Measurements from ENCODE around the gene TMA16.

TMA16 gene

GRCh38 chr4:163540977-163541376 lies 46.5 kb downstream of the TMA16 start:
- no peaks in the 10 kb centered on the region for H3K9me3 ChIP-seq (ENCODE audit: control insufficient read depth, low read length)
- no peak overlapping the region for H2AK5ac ChIP-seq (ENCODE audit: low read length, severe bottlenecking)
- no peak overlapping the region for H2BK120ac ChIP-seq (ENCODE audit: low read depth, low read length)
- H3K27me3 ChIP-seq (ENCODE audit: control insufficient read depth in 1 of 2, insufficient read depth in 1 of 2, low read length in 2 of 2) = no peaks in the 10 kb centered on the region
- 59% methylated on average over 3 of the region's 3 CpGs for WGBS
- H3K9ac ChIP-seq (ENCODE audit: low read length) = peak overlapping the region; percentile 27
- H3K23ac ChIP-seq (ENCODE audit: low read length in 2 of 2) = no peak overlapping the region
- peaks cover 0 to 5% of the 10 kb centered on the region in 2 experiments for H3K36me3 ChIP-seq (ENCODE audit: control insufficient read depth in 1 of 2, insufficient read depth in 2 of 2, low read depth in 1 of 2, low read length in 2 of 2)
- peak overlapping the region in 1 of 2 experiments; percentile 48 for H3K18ac ChIP-seq (ENCODE audit: low read depth in 1 of 2, low read length in 2 of 2)
- H4K8ac ChIP-seq (ENCODE audit: low read length) = no peak overlapping the region
- H2BK12ac ChIP-seq (ENCODE audit: low read length in 2 of 2) = peak overlapping the region; percentile 23 to 31
- no peak overlapping the region for H2AFZ ChIP-seq (ENCODE audit: low read depth, low read length)
- no peak overlapping the region for H3K4me3 ChIP-seq (ENCODE audit: insufficient read depth in 1 of 2, low read depth in 1 of 2, low read length in 2 of 2)
- no peaks in the 10 kb centered on the region for H3K79me1 ChIP-seq (replicated peaks; ENCODE audit: low read length, poor library complexity, severe bottlenecking)
- no peak overlapping the region for H3K4me2 ChIP-seq (ENCODE audit: low read length, poor library complexity, severe bottlenecking)
- H3K4ac ChIP-seq (ENCODE audit: low read depth in 1 of 2, low read length in 2 of 2) = no peak overlapping the region
- H4K91ac ChIP-seq (ENCODE audit: low read length) = no peak overlapping the region
- H2BK5ac ChIP-seq (ENCODE audit: low read depth, low read length, poor library complexity, severe bottlenecking) = no peak overlapping the region
- DNase-seq = peak; percentile 73
- H3K27ac ChIP-seq (ENCODE audit: low read length, poor library complexity, severe bottlenecking) = peak overlapping the region; percentile 91
- H3K4me1 ChIP-seq (ENCODE audit: control insufficient read depth, insufficient read depth, low read depth, low read length) = peaks cover 5% of the 10 kb centered on the region
- H2BK15ac ChIP-seq (ENCODE audit: low read depth, poor library complexity, severe bottlenecking) = no peak overlapping the region
- H3K14ac ChIP-seq (ENCODE audit: low read length in 2 of 2) = no peak overlapping the region

- Histone ChIP-seq H4K8ac (ENCODE audit: low read length) (no peak overlapping the region), H2BK12ac (ENCODE audit: low read length in 2 of 2) (no peak overlapping the region), H3K4me2 (ENCODE audit: low read length, poor library complexity, severe bottlenecking) (no peak overlapping the region), H3K27me3 (ENCODE audit: control insufficient read depth in 1 of 2, insufficient read depth in 1 of 2, low read length in 2 of 2) (no peaks in the 10 kb centered on the region), H2BK120ac (ENCODE audit: low read depth, low read length) (no peak overlapping the region), H3K4me3 (ENCODE audit: insufficient read depth in 1 of 2, low read depth in 1 of 2, low read length in 2 of 2) (peak overlapping the region in 1 of 2 experiments; percentile 36), H3K4me1 (ENCODE audit: control insufficient read depth, insufficient read depth, low read depth, low read length) (peaks cover 5% of the 10 kb centered on the region), H3K4ac (ENCODE audit: low read depth in 1 of 2, low read length in 2 of 2) (no peak overlapping the region), H3K79me1 (replicated peaks; ENCODE audit: low read length, poor library complexity, severe bottlenecking) (no peaks in the 10 kb centered on the region), H4K91ac (ENCODE audit: low read length) (no peak overlapping the region), H3K36me3 (ENCODE audit: control insufficient read depth in 1 of 2, insufficient read depth in 2 of 2, low read depth in 1 of 2, low read length in 2 of 2) (peaks cover 0 to 3% of the 10 kb centered on the region in 2 experiments), H2AFZ (ENCODE audit: low read depth, low read length) (no peak overlapping the region), H2AK5ac (ENCODE audit: low read length, severe bottlenecking) (no peak overlapping the region), H3K23ac (ENCODE audit: low read length in 2 of 2) (no peak overlapping the region), H3K27ac (ENCODE audit: low read length, poor library complexity, severe bottlenecking) (peak overlapping the region; percentile 61), H3K18ac (ENCODE audit: low read depth in 1 of 2, low read length in 2 of 2) (no peak overlapping the region), H3K14ac (ENCODE audit: low read length in 2 of 2) (no peak overlapping the region), H2BK15ac (ENCODE audit: low read depth, poor library complexity, severe bottlenecking) (no peak overlapping the region), H2BK5ac (ENCODE audit: low read depth, low read length, poor library complexity, severe bottlenecking) (no peak overlapping the region), H3K9ac (ENCODE audit: low read length) (no peak overlapping the region), H3K9me3 (ENCODE audit: control insufficient read depth, low read length) (no peaks in the 10 kb centered on the region)
- 58% methylated on average over 3 of the region's 3 CpGs for WGBS
- peak; percentile 27 for DNase-seq
These were observed 47.8 kb downstream of the TMA16 start for GRCh38 chr4:163542275-163542674.

GRCh38 chr4:163544407-163545038 lies 50.0 kb downstream of the TMA16 start:
- Histone ChIP-seq H3K4ac (ENCODE audit: low read depth in 1 of 2, low read length in 2 of 2) (no peak overlapping the region), H3K4me3 (ENCODE audit: insufficient read depth in 1 of 2, low read depth in 1 of 2, low read length in 2 of 2) (peak overlapping the region in 1 of 2 experiments; percentile 77), H3K9me3 (ENCODE audit: control insufficient read depth, low read length) (no peaks in the 10 kb centered on the region), H2BK15ac (ENCODE audit: low read depth, poor library complexity, severe bottlenecking) (no peak overlapping the region), H3K79me1 (replicated peaks; ENCODE audit: low read length, poor library complexity, severe bottlenecking) (no peaks in the 10 kb centered on the region), H3K27ac (ENCODE audit: low read length, poor library complexity, severe bottlenecking) (no peak overlapping the region), H3K23ac (ENCODE audit: low read length in 2 of 2) (no peak overlapping the region), H3K14ac (ENCODE audit: low read length in 2 of 2) (no peak overlapping the region), H3K36me3 (ENCODE audit: control insufficient read depth in 1 of 2, insufficient read depth in 2 of 2, low read depth in 1 of 2, low read length in 2 of 2) (no peaks in the 10 kb centered on the region), H2AFZ (ENCODE audit: low read depth, low read length) (peak overlapping the region; percentile 58), H4K8ac (ENCODE audit: low read length) (no peak overlapping the region), H3K4me2 (ENCODE audit: low read length, poor library complexity, severe bottlenecking) (peak overlapping the region; percentile 60), H3K9ac (ENCODE audit: low read length) (peak overlapping the region; percentile 84), H2AK5ac (ENCODE audit: low read length, severe bottlenecking) (no peak overlapping the region), H3K4me1 (ENCODE audit: control insufficient read depth, insufficient read depth, low read depth, low read length) (peaks cover 5% of the 10 kb centered on the region), H2BK120ac (ENCODE audit: low read depth, low read length) (no peak overlapping the region), H3K27me3 (ENCODE audit: control insufficient read depth in 1 of 2, insufficient read depth in 1 of 2, low read length in 2 of 2) (no peaks in the 10 kb centered on the region), H3K18ac (ENCODE audit: low read depth in 1 of 2, low read length in 2 of 2) (no peak overlapping the region), H4K91ac (ENCODE audit: low read length) (no peak overlapping the region), H2BK5ac (ENCODE audit: low read depth, low read length, poor library complexity, severe bottlenecking) (no peak overlapping the region), H2BK12ac (ENCODE audit: low read length in 2 of 2) (no peak overlapping the region)
- DNase-seq = peak; percentile 58
- WGBS = 11% methylated on average over 12 of the region's 12 CpGs

- Histone ChIP-seq H3K27me3 (ENCODE audit: control insufficient read depth in 1 of 2, insufficient read depth in 1 of 2, low read length in 2 of 2) (no peaks in the 10 kb centered on the region), H3K9me3 (ENCODE audit: control insufficient read depth, low read length) (no peaks in the 10 kb centered on the region), H3K27ac (ENCODE audit: low read length, poor library complexity, severe bottlenecking) (no peak overlapping the region), H3K9ac (ENCODE audit: low read length) (no peak overlapping the region), H3K4me3 (ENCODE audit: insufficient read depth in 1 of 2, low read depth in 1 of 2, low read length in 2 of 2) (no peak overlapping the region), H4K8ac (ENCODE audit: low read length) (no peak overlapping the region), H2BK12ac (ENCODE audit: low read length in 2 of 2) (no peak overlapping the region), H2BK120ac (ENCODE audit: low read depth, low read length) (no peak overlapping the region), H3K36me3 (ENCODE audit: control insufficient read depth in 1 of 2, insufficient read depth in 2 of 2, low read depth in 1 of 2, low read length in 2 of 2) (no peaks in the 10 kb centered on the region), H3K14ac (ENCODE audit: low read length in 2 of 2) (no peak overlapping the region), H3K4me1 (ENCODE audit: control insufficient read depth, insufficient read depth, low read depth, low read length) (no peaks in the 10 kb centered on the region), H2AK5ac (ENCODE audit: low read length, severe bottlenecking) (no peak overlapping the region), H3K23ac (ENCODE audit: low read length in 2 of 2) (no peak overlapping the region), H2AFZ (ENCODE audit: low read depth, low read length) (no peak overlapping the region), H3K79me1 (replicated peaks; ENCODE audit: low read length, poor library complexity, severe bottlenecking) (no peaks in the 10 kb centered on the region), H2BK15ac (ENCODE audit: low read depth, poor library complexity, severe bottlenecking) (no peak overlapping the region), H3K4ac (ENCODE audit: low read depth in 1 of 2, low read length in 2 of 2) (no peak overlapping the region), H3K18ac (ENCODE audit: low read depth in 1 of 2, low read length in 2 of 2) (no peak overlapping the region), H4K91ac (ENCODE audit: low read length) (no peak overlapping the region), H3K4me2 (ENCODE audit: low read length, poor library complexity, severe bottlenecking) (no peak overlapping the region), H2BK5ac (ENCODE audit: low read depth, low read length, poor library complexity, severe bottlenecking) (no peak overlapping the region)
- WGBS = 53% methylated on average over 8 of the region's 10 CpGs
- peak; percentile 69 for DNase-seq
These were observed 54.2 kb downstream of the TMA16 start for GRCh38 chr4:163548481-163549243.

All from mesenchymal stem cell (in vitro differentiated cells and primary cell).